HFFc6 (cell line): ENCODE data around the gene ABHD6. TPM values are rescaled to one million over a fixed set of nuclear protein-coding genes. Genes with fewer than 3 reads are reported as not detected.
"Not testable (repeated sequence)": the region's sequence is repeated elsewhere in the genome, so short reads cannot be mapped to it uniquely, and the experiment has no call there.

Source experiments
- DNase-seq: peaks from one replicate; pipeline ENCODE4 v3.0.0-alpha.2; 2018
- H3K27ac Mint-ChIP-seq: 2 replicates; pipeline ENCODE4 v1.8.0; 2020; ENCODE audit warnings: mild to moderate bottlenecking, mixed read lengths
- H3K27me3 Mint-ChIP-seq: 2 replicates; pipeline ENCODE4 v1.8.0; 2021; ENCODE audit warnings: mild to moderate bottlenecking, moderate library complexity, mixed read lengths; ENCODE audit not compliant: insufficient read depth
- H3K36me3 Mint-ChIP-seq: 2 replicates; pipeline ENCODE4 v1.8.0; 2021; ENCODE audit warnings: low read depth, mixed read lengths
- H3K4me1 Mint-ChIP-seq: 2 replicates; pipeline ENCODE4 v1.8.0; 2020; ENCODE audit warnings: low read depth, mixed read lengths
- H3K4me3 Mint-ChIP-seq: 2 replicates; pipeline ENCODE4 v1.8.0; 2020; ENCODE audit warnings: mild to moderate bottlenecking, moderate library complexity, mixed read lengths
- H3K9me3 Mint-ChIP-seq: 2 replicates; pipeline ENCODE4 v1.8.0; 2020; ENCODE audit warnings: mild to moderate bottlenecking, mixed read lengths
- CTCF ChIP-seq: fragments of 200-600 bp; sonication (generic); IDR thresholded peaks from 2 replicates; pipeline ENCODE4 v1.5.0; 2021; ENCODE audit warnings: antibody characterized with exemption, mild to moderate bottlenecking
- total RNA-seq, 6 experiments: library from RNA; stranded (reverse); fragmentation: NEBNext Ultra II Directional; extraction: Animal tissue kit (Norgen Biotek cat#: 25700); gene quantifications; 2 replicates in 1 of 6; 3 replicates in 5 of 6; pipeline ENCODE4 v1.2.3, GENCODE V29; 2021

ABHD6 gene
- total RNA-seq, 6 experiments from 2014 or later = 6.1 to 8.9 (median 6.5) TPM

GRCh38 chr3:58261954-58262666, 24.5 kb downstream of the ABHD6 start:
- Mint-ChIP-seq H3K27me3 (0 out of 2 replicates have a peak, but pooled peaks cover 1% of the 10 kb centered on the region), H3K4me1 (peaks cover 18% of the 10 kb centered on the region), H3K4me3 (no peak overlapping the region), H3K9me3 (no peaks in the 10 kb centered on the region), H3K27ac (no peak overlapping the region), H3K36me3 (peaks cover 6% of the 10 kb centered on the region; the same call in 1 of the 2 replicates)
- no peak for TF ChIP-seq CTCF
- DNase-seq = no peak

- TF ChIP-seq CTCF = no peak
Observed at GRCh38 chr3:58266577-58266976, 29.0 kb downstream of the ABHD6 start.

GRCh38 chr3:58267543-58267942, 30.0 kb downstream of the ABHD6 start:
- H3K27ac Mint-ChIP-seq, H3K9me3 Mint-ChIP-seq, DNase-seq, H3K4me3 Mint-ChIP-seq, H3K36me3 Mint-ChIP-seq, H3K4me1 Mint-ChIP-seq, H3K27me3 Mint-ChIP-seq: not testable (repeated sequence)

More at GRCh38 chr3:58266577-58266976, 29.0 kb downstream of the ABHD6 start:
- Mint-ChIP-seq H3K4me3 (no peak overlapping the region), H3K4me1 (no peaks in the 10 kb centered on the region), H3K27ac (no peak overlapping the region), H3K27me3 (0 out of 2 replicates have a peak, but pooled peaks cover 1% of the 10 kb centered on the region), H3K9me3 (no peaks in the 10 kb centered on the region), H3K36me3 (peaks cover 4% of the 10 kb centered on the region; the same call in 1 of the 2 replicates)
- DNase-seq = no peak

GRCh38 chr3:58269356-58269755, 31.8 kb downstream of the ABHD6 start:
- H3K4me3 Mint-ChIP-seq = no peak overlapping the region
- H3K27me3 Mint-ChIP-seq = 0 out of 2 replicates have a peak, but pooled peaks cover 1% of the 10 kb centered on the region
- no peaks in the 10 kb centered on the region for H3K9me3 Mint-ChIP-seq
- no peak overlapping the region for H3K27ac Mint-ChIP-seq
- H3K36me3 Mint-ChIP-seq = peaks cover 9% of the 10 kb centered on the region
- DNase-seq = no peak
- no peak for TF ChIP-seq CTCF
- H3K4me1 Mint-ChIP-seq = peaks cover 27% of the 10 kb centered on the region

GRCh38 chr3:58270485-58270884, 32.9 kb downstream of the ABHD6 start:
- Mint-ChIP-seq H3K9me3 (no peaks in the 10 kb centered on the region), H3K36me3 (peaks cover 14% of the 10 kb centered on the region), H3K4me1 (peaks cover 32% of the 10 kb centered on the region), H3K27me3 (no peaks in the 10 kb centered on the region), H3K27ac (no peak overlapping the region), H3K4me3 (no peak overlapping the region)
- TF ChIP-seq CTCF = no peak
- DNase-seq = no peak

- H3K27me3 Mint-ChIP-seq = no peaks in the 10 kb centered on the region
- no peaks in the 10 kb centered on the region for H3K9me3 Mint-ChIP-seq
- peak overlapping the region; percentile 95 for H3K27ac Mint-ChIP-seq
- peaks cover 27% of the 10 kb centered on the region for H3K36me3 Mint-ChIP-seq
- peak overlapping the region; percentile 80 for H3K4me3 Mint-ChIP-seq
- H3K4me1 Mint-ChIP-seq = peaks cover 32% of the 10 kb centered on the region
- TF ChIP-seq CTCF = no peak
- DNase-seq = peak; percentile 85
Observed at GRCh38 chr3:58271901-58272501, 34.4 kb downstream of the ABHD6 start.
